ENCODE data around the gene GPHN. TPM values are rescaled to one million over a fixed set of nuclear protein-coding genes. Genes with fewer than 3 reads are reported as not detected.

Gene GPHN
- total and polyA plus RNA-seq, 2 of the 8 experiments (the other 6 are each of a cell fraction or from before 2014, with no cell fraction given): 6.0 to 16.0 TPM

DNA sequence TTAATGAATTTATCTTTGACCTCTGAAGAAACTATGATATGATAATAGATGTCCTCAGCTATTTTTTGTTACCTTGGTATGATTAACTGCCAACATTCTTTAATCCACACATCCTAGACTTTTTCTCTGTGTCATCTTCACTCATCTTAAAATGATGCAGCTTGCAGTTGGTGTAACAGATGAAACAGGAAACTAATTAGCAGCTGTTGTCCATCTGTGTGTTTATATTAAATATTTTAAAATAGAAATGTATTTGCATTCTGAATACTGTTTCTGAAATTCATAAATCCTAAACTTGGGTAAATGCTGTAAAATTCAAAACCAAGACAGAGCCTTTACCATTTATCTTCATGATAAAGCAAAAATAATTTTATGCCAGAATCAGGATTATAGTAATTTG is 625.2 kb downstream of the GPHN start:
- Histone ChIP-seq H2BK20ac (ENCODE audit: low read length) (no peak overlapping the region), H3K23ac (ENCODE audit: insufficient read length) (no peak overlapping the region), H3K27me3 (replicated peaks in 1 of 4; ENCODE audit: control insufficient read depth in 3 of 4, extremely low read depth in 1 of 4, insufficient read depth in 3 of 4, low read length in 3 of 4) (no peaks in the 10 kb centered on the region), H3K27ac (ENCODE audit: low read depth, low read length) (no peak overlapping the region), H2BK120ac (replicated peaks; ENCODE audit: low read depth, low read length) (no peak overlapping the region), H3K14ac (ENCODE audit: insufficient read length) (no peak overlapping the region), H3K23me2 (ENCODE audit: low read depth, low read length) (peaks cover 2% of the 10 kb centered on the region; the same call in 1 of the 2 replicates), H2AK5ac (ENCODE audit: low read depth, low read length) (no peak overlapping the region), H3K56ac (replicated peaks; ENCODE audit: insufficient read length, low read depth, low read length) (no peak overlapping the region), H4K8ac (ENCODE audit: extremely low read depth, insufficient read depth, low read length) (no peak overlapping the region), H3K36me3 (ENCODE audit: control insufficient read depth in 2 of 4, insufficient read depth in 4 of 4, low read length in 3 of 4) (no peaks in the 10 kb centered on the region), H3K18ac (ENCODE audit: extremely low read depth, low read length) (no peak overlapping the region), H4K91ac (replicated peaks; ENCODE audit: insufficient read length, low read length) (no peak overlapping the region), H2BK15ac (ENCODE audit: low read length) (no peak overlapping the region), H3K4me2 (ENCODE audit: insufficient read depth in 1 of 2, low read depth in 2 of 2, low read length in 2 of 2) (no peak overlapping the region), H3K9ac (replicated peaks in 1 of 4; ENCODE audit: extremely low read depth in 1 of 4, low read depth in 3 of 4, low read length in 3 of 4) (no peak overlapping the region), H2AFZ (ENCODE audit: low read length) (no peak overlapping the region), H3K9me3 (ENCODE audit: insufficient read depth in 2 of 2, low read depth in 1 of 2, low read length in 1 of 2) (no peaks in the 10 kb centered on the region), H3K79me2 (ENCODE audit: control insufficient read depth in 1 of 2, insufficient read depth in 2 of 2, low read length in 2 of 2) (no peaks in the 10 kb centered on the region), H3K4me1 (replicated peaks in 1 of 4; ENCODE audit: control insufficient read depth in 3 of 4, insufficient read depth in 4 of 4, low read length in 3 of 4) (no peaks in the 10 kb centered on the region), H2BK5ac (ENCODE audit: low read depth, low read length) (no peak overlapping the region), H3K4ac (replicated peaks; ENCODE audit: insufficient read length, low read depth, low read length) (no peak overlapping the region), H3K4me3 (ENCODE audit: extremely low read depth in 1 of 4, insufficient read depth in 2 of 4, low read depth in 3 of 4, low read length in 4 of 4) (no peak overlapping the region), H2BK12ac (ENCODE audit: low read depth, low read length) (no peak overlapping the region), H3K79me1 (ENCODE audit: low read depth, low read length) (no peaks in the 10 kb centered on the region), H4K20me1 (replicated peaks in 1 of 2; ENCODE audit: control insufficient read depth in 1 of 2, insufficient read depth in 2 of 2, low read length in 2 of 2) (no peaks in the 10 kb centered on the region), H4K5ac (ENCODE audit: insufficient read length, low read depth, low read length) (no peak overlapping the region)
- ChIA-PET CTCF (ENCODE audit: partially characterized antibody) (interaction anchor here (1.2 kb wide), 1 partner anchor 416 kb away, joined by 3 read pairs; no protein-coding TSS in a partner anchor), POLR2A (ENCODE audit: partially characterized antibody) (no interaction called here)
- FAIRE-seq: no peak
- no peak for DNase-seq (ENCODE audit: low read depth in 1 of 2, low spot score in 2 of 2)
- TF ChIP-seq SUZ12 (IDR thresholded peaks at IDR 0.05; ENCODE audit: low read length) (no peak), TCF12 (IDR thresholded peaks at IDR 0.05; ENCODE audit: low read depth, low read length) (no peak), HDAC6 (IDR thresholded peaks at IDR 0.05; ENCODE audit: low read depth, low read length) (no peak), TAF7 (optimal IDR thresholded peaks at IDR 0.05; ENCODE audit: borderline replicate concordance, low read depth, low read length) (no peak), TAF1 (IDR thresholded peaks at IDR 0.05; ENCODE audit: low read depth, low read length) (no peak), ATF2 (IDR thresholded peaks at IDR 0.05; ENCODE audit: low read length) (no peak), CHD1 (IDR thresholded peaks at IDR 0.05; ENCODE audit: low read depth, low read length) (no peak), HDAC2 (IDR thresholded peaks at IDR 0.05; ENCODE audit: borderline replicate concordance in 1 of 2, low read depth in 2 of 2, low read length in 2 of 2) (no peak), BACH1 (IDR thresholded peaks at IDR 0.05; ENCODE audit: low read length) (no peak), KDM1A (IDR thresholded peaks at IDR 0.05; ENCODE audit: borderline replicate concordance, low read length) (no peak)

All from H1 (cell line).